GM12864 (cell line): Measurements from ENCODE around the gene MCEE.

Source experiments
- DNase-seq: peaks from one replicate; pipeline ENCODE4 v3.0.0-alpha.2; 2011; ENCODE audit warnings: low read depth
- H3K4me3 ChIP-seq: 2 replicates; pipeline ENCODE4 v1.5.1; 2011; ENCODE audit warnings: mild to moderate bottlenecking, low read depth, low read length, control low read depth
- TF ChIP-seq, protein P1 (sequence below): IDR thresholded peaks from 2 replicates; pipeline ENCODE4 v1.5.1; 2011; ENCODE audit warnings: low read depth, mild to moderate bottlenecking, moderate library complexity, low read length, control low read depth, inconsistent platforms; ENCODE audit errors: missing control alignments

MCEE gene

GRCh38 chr2:71060871-71061270 lies 69.2 kb downstream of the MCEE start:
- DNase-seq, result no peak
- H3K4me3 ChIP-seq, result no peak overlapping the region
- TF ChIP-seq, protein P1, sequence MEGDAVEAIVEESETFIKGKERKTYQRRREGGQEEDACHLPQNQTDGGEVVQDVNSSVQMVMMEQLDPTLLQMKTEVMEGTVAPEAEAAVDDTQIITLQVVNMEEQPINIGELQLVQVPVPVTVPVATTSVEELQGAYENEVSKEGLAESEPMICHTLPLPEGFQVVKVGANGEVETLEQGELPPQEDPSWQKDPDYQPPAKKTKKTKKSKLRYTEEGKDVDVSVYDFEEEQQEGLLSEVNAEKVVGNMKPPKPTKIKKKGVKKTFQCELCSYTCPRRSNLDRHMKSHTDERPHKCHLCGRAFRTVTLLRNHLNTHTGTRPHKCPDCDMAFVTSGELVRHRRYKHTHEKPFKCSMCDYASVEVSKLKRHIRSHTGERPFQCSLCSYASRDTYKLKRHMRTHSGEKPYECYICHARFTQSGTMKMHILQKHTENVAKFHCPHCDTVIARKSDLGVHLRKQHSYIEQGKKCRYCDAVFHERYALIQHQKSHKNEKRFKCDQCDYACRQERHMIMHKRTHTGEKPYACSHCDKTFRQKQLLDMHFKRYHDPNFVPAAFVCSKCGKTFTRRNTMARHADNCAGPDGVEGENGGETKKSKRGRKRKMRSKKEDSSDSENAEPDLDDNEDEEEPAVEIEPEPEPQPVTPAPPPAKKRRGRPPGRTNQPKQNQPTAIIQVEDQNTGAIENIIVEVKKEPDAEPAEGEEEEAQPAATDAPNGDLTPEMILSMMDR, result no peak

- TF ChIP-seq, protein P1, result no peak
- no peak overlapping the region for H3K4me3 ChIP-seq
- no peak for DNase-seq
Measured at GRCh38 chr2:71060211-71060610, 69.8 kb downstream of the MCEE start.
